Activated CD4-positive, alpha-beta T cell treated with anti-CD3 and anti-CD28 coated beads, Interleukin-2, Interleukin-4, amounts not matched to agents 100 ng/mL and 50 ng/mL, durations not matched to agents 16 hours and 8 hours (primary cell): ENCODE measurements around the gene TAF1.
"Not testable (repeated sequence)": the region's sequence is repeated elsewhere in the genome, so short reads cannot be mapped to it uniquely, and the experiment has no call there.

Experiments
- DNase-seq: peaks from one replicate; pipeline ENCODE4 v3.0.0-alpha.2; 2020; ENCODE audit warnings: low spot score

Gene TAF1

GRCh38 chrX:71510161-71510560 is 144.0 kb downstream of the TAF1 start:
- DNase-seq = no peak

GRCh38 chrX:71513731-71514130 is 147.6 kb downstream of the TAF1 start:
- not testable (repeated sequence) for DNase-seq

GRCh38 chrX:71514367-71515037 is 148.3 kb downstream of the TAF1 start:
- DNase-seq = no peak

- no peak for DNase-seq
Measured at GRCh38 chrX:71515038-71515396, 148.9 kb downstream of the TAF1 start.
